NCI-H1048 (cell line): ENCODE measurements around the gene KCNH4.
A peak's percentile ranks its signal among the peaks of the same experiment; 100 is the strongest.
"Not testable (repeated sequence)": the region's sequence is repeated elsewhere in the genome, so short reads cannot be mapped to it uniquely, and the experiment has no call there.

ENCODE experiments used
- DNase-seq: peaks from one replicate; lab custom pipeline; 2025; lab: John Stamatoyannopoulos, UW

The KCNH4 gene

GRCh38 chr17:42193969-42194899 lies 13.3 kb upstream of the KCNH4 start, which contains the start of gene GHDC:
GHDC (minus strand) TSS chr17:42194494; CDS start chr17:42193581, 913 bp downstream.
- DNase-seq, result peak; percentile 65

GRCh38 chr17:42193216-42193968 lies 12.4 kb upstream of the KCNH4 start:
- no peak for DNase-seq

GRCh38 chr17:42192189-42193126 lies 11.5 kb upstream of the KCNH4 start:
- DNase-seq, result no peak

- no peak for DNase-seq
Measured at GRCh38 chr17:42191275-42191608, 10.3 kb upstream of the KCNH4 start.

GRCh38 chr17:42190491-42191274 lies 9.7 kb upstream of the KCNH4 start:
- DNase-seq, result no peak

GRCh38 chr17:42189651-42189965 lies 8.7 kb upstream of the KCNH4 start:
- DNase-seq, result no peak

GRCh38 chr17:42188749-42189650 lies 8.1 kb upstream of the KCNH4 start:
- no peak for DNase-seq

- no peak for DNase-seq
Measured at GRCh38 chr17:42187833-42188232, 6.9 kb upstream of the KCNH4 start.

- not testable (repeated sequence) for DNase-seq
Measured at GRCh38 chr17:42186191-42186590, 5.2 kb upstream of the KCNH4 start.

- no peak for DNase-seq
Measured at GRCh38 chr17:42185621-42185930, 4.6 kb upstream of the KCNH4 start.

GRCh38 chr17:42184713-42185620 lies 4.0 kb upstream of the KCNH4 start, which contains the start of gene HCRT:
HCRT (minus strand) TSS chr17:42185452; CDS start chr17:42185365, 87 bp downstream.
- no peak for DNase-seq

- peak; percentile 19 for DNase-seq
Measured at GRCh38 chr17:42183741-42184711, 3.1 kb upstream of the KCNH4 start.

- no peak for DNase-seq
Measured at GRCh38 chr17:42182927-42183734, 2.2 kb upstream of the KCNH4 start.

GRCh38 chr17:42181851-42182207 lies 887 bp upstream of the KCNH4 start:
- no peak for DNase-seq

- DNase-seq, result no peak
Measured at GRCh38 chr17:42180411-42180921, 476 bp downstream of the KCNH4 start.

GRCh38 chr17:42179911-42180410 lies 981 bp downstream of the KCNH4 start:
- DNase-seq, result peak; percentile 52

GRCh38 chr17:42179335-42179734 lies 1.6 kb downstream of the KCNH4 start:
- no peak for DNase-seq
